DOHH2 (cell line): ENCODE measurements around the gene GPR15LG.

Experiments used
- EZH2phosphoT487 ChIP-seq: fragments of 200-600 bp; sonication (generic); IDR thresholded peaks from 2 replicates; pipeline ENCODE4 v1.6.1; 2017; ENCODE audit warnings: borderline replicate concordance, mild to moderate bottlenecking, antibody characterized with exemption, low read length, moderate library complexity, mixed read lengths
- TF ChIP-seq, protein P1 (sequence below): fragments of 200-600 bp; sonication (generic); IDR thresholded peaks from one replicate; pipeline ENCODE4 v1.5.1; 2014; ENCODE audit warnings: antibody characterized with exemption, mild to moderate bottlenecking, low read depth, low read length; ENCODE audit not compliant: poor library complexity, severe bottlenecking

DNA sequence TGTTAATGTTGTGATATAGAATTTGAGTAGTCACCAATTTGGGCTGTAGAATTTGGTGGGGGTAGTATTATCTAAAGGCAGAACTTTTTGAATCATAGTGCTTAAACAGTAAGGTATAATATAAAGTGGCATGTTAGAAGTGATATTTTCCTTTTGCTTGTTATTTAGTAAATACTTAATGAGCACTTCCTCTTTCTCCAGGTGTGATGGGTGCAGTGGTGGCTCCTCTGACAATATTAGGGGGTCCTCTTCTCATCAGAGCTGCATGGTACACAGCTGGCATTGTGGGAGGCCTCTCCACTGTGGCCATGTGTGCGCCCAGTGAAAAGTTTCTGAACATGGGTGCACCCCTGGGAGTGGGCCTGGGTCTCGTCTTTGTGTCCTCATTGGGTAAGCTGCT is 23.7 kb upstream of the GPR15LG start:
- TF ChIP-seq, protein P1, sequence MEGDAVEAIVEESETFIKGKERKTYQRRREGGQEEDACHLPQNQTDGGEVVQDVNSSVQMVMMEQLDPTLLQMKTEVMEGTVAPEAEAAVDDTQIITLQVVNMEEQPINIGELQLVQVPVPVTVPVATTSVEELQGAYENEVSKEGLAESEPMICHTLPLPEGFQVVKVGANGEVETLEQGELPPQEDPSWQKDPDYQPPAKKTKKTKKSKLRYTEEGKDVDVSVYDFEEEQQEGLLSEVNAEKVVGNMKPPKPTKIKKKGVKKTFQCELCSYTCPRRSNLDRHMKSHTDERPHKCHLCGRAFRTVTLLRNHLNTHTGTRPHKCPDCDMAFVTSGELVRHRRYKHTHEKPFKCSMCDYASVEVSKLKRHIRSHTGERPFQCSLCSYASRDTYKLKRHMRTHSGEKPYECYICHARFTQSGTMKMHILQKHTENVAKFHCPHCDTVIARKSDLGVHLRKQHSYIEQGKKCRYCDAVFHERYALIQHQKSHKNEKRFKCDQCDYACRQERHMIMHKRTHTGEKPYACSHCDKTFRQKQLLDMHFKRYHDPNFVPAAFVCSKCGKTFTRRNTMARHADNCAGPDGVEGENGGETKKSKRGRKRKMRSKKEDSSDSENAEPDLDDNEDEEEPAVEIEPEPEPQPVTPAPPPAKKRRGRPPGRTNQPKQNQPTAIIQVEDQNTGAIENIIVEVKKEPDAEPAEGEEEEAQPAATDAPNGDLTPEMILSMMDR = no peak
- no peak for TF ChIP-seq EZH2phosphoT487
